GM10248 (cell line): ENCODE results near the gene AP2A1.

ENCODE experiments used
- CTCF ChIA-PET: fragments of 300-600 bp; sonication (Branson Sonifier 250); formaldehyde crosslinking; extraction: SDS; loops from one replicate; lab custom pipeline; 2021; ENCODE audit warnings: antibody characterized with exemption; lab: Yijun Ruan, JAX
- POLR2A ChIA-PET: fragments of 350-650 bp; sonication (Branson Sonifier 250); formaldehyde crosslinking; extraction: SDS; loops from one replicate; lab custom pipeline; 2020; ENCODE audit warnings: antibody characterized with exemption; lab: Yijun Ruan, JAX
- DNase-seq: peaks from one replicate; pipeline ENCODE4 v3.0.0; 2012; ENCODE audit errors: extremely low spot score
- CTCF ChIP-seq: IDR thresholded peaks from 2 replicates; pipeline ENCODE4 v1.5.1; 2012; ENCODE audit warnings: mild to moderate bottlenecking, low read depth; ENCODE audit errors: extremely low read depth, missing control alignments, control extremely low read depth

The AP2A1 gene

GRCh38 chr19:49837009-49837310, 70.2 kb downstream of the AP2A1 start:
- ChIA-PET POLR2A (no interaction called here), CTCF (interaction anchor here (0.7 kb wide), 1 partner anchor 12 kb away, joined by 3 read pairs; no protein-coding TSS in a partner anchor)
- TF ChIP-seq CTCF = no peak
- no peak for DNase-seq

DNA sequence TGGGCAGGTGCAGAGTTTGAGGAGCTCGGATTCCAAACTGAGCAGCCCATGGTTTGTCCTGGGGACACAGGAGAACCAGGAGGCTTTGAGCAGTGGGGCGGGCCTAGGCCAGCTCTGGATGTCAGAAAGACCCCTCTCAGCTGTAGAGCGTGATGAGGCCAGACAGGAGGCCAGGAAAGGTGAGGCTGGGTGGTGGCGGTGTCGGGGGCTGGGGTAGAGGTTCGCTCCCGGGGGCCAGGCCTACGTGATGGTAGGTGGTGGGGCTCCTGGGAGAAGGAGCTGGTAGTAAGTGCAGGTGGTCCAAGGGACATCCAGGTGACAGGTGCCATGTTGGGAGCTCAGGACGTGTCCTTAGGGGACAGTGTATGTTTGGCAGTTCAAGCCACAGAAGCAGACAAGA, 70.6 kb downstream of the AP2A1 start:
- TF ChIP-seq CTCF = no peak
- no peak for DNase-seq
- POLR2A ChIA-PET = no interaction called here
- CTCF ChIA-PET = interaction anchor here (0.7 kb wide), 1 partner anchor 12 kb away, joined by 3 read pairs; no protein-coding TSS in a partner anchor

GRCh38 chr19:49838885-49839588, 72.2 kb downstream of the AP2A1 start:
- no peak for DNase-seq
- TF ChIP-seq CTCF = no peak
- ChIA-PET POLR2A (no interaction called here), CTCF (interaction anchor here (1.9 kb wide), 1 partner anchor 11 kb away, joined by 4 read pairs; no protein-coding TSS in a partner anchor)

GRCh38 chr19:49839713-49840112, 72.9 kb downstream of the AP2A1 start:
- no peak for DNase-seq
- ChIA-PET CTCF (interaction anchor here (1.9 kb wide), 1 partner anchor 11 kb away, joined by 4 read pairs; no protein-coding TSS in a partner anchor), POLR2A (no interaction called here)
- TF ChIP-seq CTCF = no peak

GRCh38 chr19:49840321-49840720, 73.5 kb downstream of the AP2A1 start:
- no peak for TF ChIP-seq CTCF
- POLR2A ChIA-PET = no interaction called here
- CTCF ChIA-PET = no interaction called here
- no peak for DNase-seq

DNA sequence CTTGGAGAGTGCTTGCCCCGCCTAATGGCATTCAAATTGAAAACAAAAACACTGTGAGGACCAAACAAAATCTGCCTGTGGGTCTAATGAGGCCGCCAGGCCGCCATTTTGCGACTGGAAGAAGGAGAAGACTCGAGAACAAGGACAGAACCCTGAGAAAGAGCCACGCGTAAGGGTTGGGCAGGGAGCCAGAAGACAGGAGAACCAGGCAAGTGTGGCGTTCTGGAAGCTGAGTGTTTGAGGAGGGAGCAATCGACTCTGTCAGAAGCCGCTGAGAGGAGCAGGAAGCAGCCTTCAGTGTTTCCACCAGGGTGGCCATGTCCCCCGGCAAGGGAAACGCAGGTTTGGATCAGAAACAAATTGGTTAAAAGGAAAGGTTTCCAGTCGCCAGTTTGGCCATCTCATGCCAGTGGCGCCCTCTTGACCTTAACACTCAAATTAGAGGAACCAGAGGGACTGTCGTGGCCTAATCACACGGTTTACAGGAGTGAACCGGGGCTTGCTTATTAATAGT, 74.0 kb downstream of the AP2A1 start:
- DNase-seq = no peak
- POLR2A ChIA-PET = no interaction called here
- no peak for TF ChIP-seq CTCF
- CTCF ChIA-PET = no interaction called here
